CD4-positive, alpha-beta T cell (primary cell): Measurements from ENCODE around the gene GLB1L. TPM values are rescaled to one million over a fixed set of nuclear protein-coding genes. Genes with fewer than 3 reads are reported as not detected.
A peak's percentile ranks its signal among the peaks of the same experiment; 100 is the strongest.

ENCODE experiments used
- ATAC-seq: fragments of 200-7000 bp; cut with Tn5 transposase; one replicate; pipeline ENCODE4 v1.10.0; 2022; ENCODE audit warnings: mild to moderate bottlenecking; ENCODE audit not compliant: poor library complexity
- CTCF ChIA-PET: fragments of 350-600 bp; sonication (Branson Sonifier 250); formaldehyde crosslinking; loops from one replicate; lab custom pipeline; 2021; ENCODE audit warnings: antibody characterized with exemption, inconsistent platforms; lab: Charles Lee
- POLR2A ChIA-PET: fragments of 350-600 bp; sonication (Branson Sonifier 250); formaldehyde crosslinking; loops from one replicate; lab custom pipeline; 2021; ENCODE audit warnings: antibody characterized with exemption, inconsistent platforms; lab: Charles Lee
- DNase-seq, 14 experiments: peaks; one replicate each; pipeline ENCODE4 v3.0.0-alpha.2; 2013 to 2020; ENCODE audit warnings: mixed read lengths in 2 of 14
- H3K27ac ChIP-seq, 2 donors: one replicate each; pipeline versions ENCODE4 v1.5.1 to v1.7.0; 2013; ENCODE audit warnings: low read length in 2 of 2, low read depth in 1 of 2, mild to moderate bottlenecking in 1 of 2
- H3K27me3 ChIP-seq, 2 experiments: 1 replicate in 1 of 2; 2 replicates in 1 of 2; pipeline versions ENCODE4 v1.6.1 to v1.7.0; 2013; ENCODE audit warnings: low read length in 2 of 2, control low read depth in 1 of 2, mild to moderate bottlenecking in 1 of 2, moderate library complexity in 1 of 2; ENCODE audit not compliant: insufficient read depth in 2 of 2, control insufficient read depth in 1 of 2
- H3K36me3 ChIP-seq: one replicate; pipeline ENCODE4 v1.6.1; 2013; ENCODE audit warnings: low read length, control low read depth; ENCODE audit not compliant: insufficient read depth
- H3K4me1 ChIP-seq: one replicate; pipeline ENCODE4 v1.6.1; 2013; ENCODE audit warnings: low read length, control low read depth; ENCODE audit not compliant: insufficient read depth
- H3K4me3 ChIP-seq: one replicate; pipeline ENCODE4 v1.5.1; 2013; ENCODE audit warnings: mild to moderate bottlenecking, low read length, moderate library complexity
- H3K9me3 ChIP-seq, 2 experiments: 1 replicate in 1 of 2; 2 replicates in 1 of 2; pipeline versions ENCODE4 v1.6.1 to v1.7.0; 2013; ENCODE audit warnings: low read length in 2 of 2, mild to moderate bottlenecking in 2 of 2, control low read depth in 1 of 2, moderate library complexity in 1 of 2; ENCODE audit not compliant: control insufficient read depth in 1 of 2, insufficient read depth in 1 of 2
- H3K27ac Mint-ChIP-seq: one replicate; pipeline ENCODE4 v1.8.0; 2020; ENCODE audit warnings: mixed read lengths
- H3K27me3 Mint-ChIP-seq: one replicate; pipeline ENCODE4 v1.8.0; 2021; ENCODE audit warnings: mixed read lengths
- H3K36me3 Mint-ChIP-seq: one replicate; pipeline ENCODE4 v1.8.0; 2021; ENCODE audit warnings: low read depth, mixed read lengths
- H3K4me1 Mint-ChIP-seq: one replicate; pipeline ENCODE4 v1.8.0; 2021; ENCODE audit warnings: low read depth, mixed read lengths
- H3K4me3 Mint-ChIP-seq: one replicate; pipeline ENCODE4 v1.8.0; 2020; ENCODE audit warnings: mild to moderate bottlenecking, mixed read lengths
- H3K9me3 Mint-ChIP-seq: one replicate; pipeline ENCODE4 v1.8.0; 2020; ENCODE audit warnings: mixed read lengths
- CTCF ChIP-seq: fragments of 200-600 bp; IDR thresholded peaks from one replicate; pipeline ENCODE4 v1.8.0; 2022; ENCODE audit warnings: antibody characterized with exemption, mild to moderate bottlenecking
- intact Hi-C, 2 experiments: fragments of 100-400 bp; cut with DNase I in 1 of 2; cut with micrococcal nuclease in 1 of 2; formaldehyde crosslinking; loops; one replicate each; pipeline versions ENCODE4 v1.15.1 to v1.9.0; 2023 to 2025; cut with DNase I, micrococcal nuclease
- total RNA-seq, 174 experiments: library from RNA in 2 of 174; stranded (reverse) in 2 of 174; gene quantifications; one replicate each; pipeline ENCODE4 v1.2.3 and lab custom pipeline; 2021 to 2026

Gene GLB1L
- total RNA-seq, 2 experiments from 2014 or later = 2.4 to 3.0 TPM

DNA sequence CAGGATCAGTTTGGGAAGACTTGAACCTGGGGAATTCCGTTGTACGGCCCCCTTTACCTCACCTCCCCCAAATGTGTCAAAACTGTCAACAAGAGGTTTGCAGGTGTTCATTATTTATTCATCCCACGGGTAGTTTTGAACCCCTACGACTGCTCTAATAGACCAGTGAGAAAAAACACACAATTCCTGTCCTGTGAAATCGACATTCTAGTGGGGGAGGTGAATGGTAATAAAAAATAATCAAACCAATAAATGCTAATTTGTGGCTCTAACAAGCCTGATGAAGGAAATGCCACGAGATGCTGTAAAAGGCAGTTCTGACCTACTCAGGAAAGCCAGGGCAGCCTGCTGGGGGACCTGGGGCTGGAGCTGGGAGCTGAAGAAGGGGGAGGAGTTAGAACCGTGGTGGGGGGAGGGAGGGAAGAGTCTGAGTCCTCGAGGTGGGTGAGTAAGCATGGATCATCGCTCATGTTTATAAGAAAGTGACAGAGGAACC is 33.5 kb upstream of the GLB1L start:
- H3K36me3 ChIP-seq = peaks cover 35% of the 10 kb centered on the region
- DNase-seq = no peak
- CTCF ChIA-PET = interaction anchor here (0.8 to 12.0 kb wide), 8 partner anchors 16 to 118 kb away, joined by 3 to 190 read pairs (median 6); partner anchors contain the start of genes ANKZF1, ATG9A, DNPEP and NHEJ1
- Mint-ChIP-seq H3K9me3 (no peaks in the 10 kb centered on the region), H3K4me3 (peak overlapping the region; percentile 97), H3K27me3 (no peaks in the 10 kb centered on the region), H3K27ac (peak overlapping the region; percentile 98), H3K36me3 (peaks cover 42% of the 10 kb centered on the region), H3K4me1 (peaks cover 43% of the 10 kb centered on the region)
- no peaks in the 10 kb centered on the region for H3K9me3 ChIP-seq
- no peak for TF ChIP-seq CTCF
- peak overlapping the region; percentile 66 for H3K4me3 ChIP-seq
- intact Hi-C loops = loop anchor here (1.0 to 5.0 kb wide), 8 partner anchors 17 to 109 kb away; partner anchors contain the start of genes DNPEP (in 2 of the 2), ANKZF1 (in 1 of the 2), ATG9A (in 1 of the 2) and CNPPD1 (in 1 of the 2)
- peak overlapping the region; percentile 84 to 97 for H3K27ac ChIP-seq
- peaks cover 43% of the 10 kb centered on the region for H3K4me1 ChIP-seq
- POLR2A ChIA-PET = interaction anchor here (0.6 to 7.5 kb wide), 21 partner anchors 9 to 987 kb away, joined by 3 to 202 read pairs (median 5); partner anchors contain the start of genes ABCB6, ANKZF1, ATG9A and CHPF
- no peak for ATAC-seq
- no peaks in the 10 kb centered on the region for H3K27me3 ChIP-seq

GRCh38 chr2:219277703-219278654 is 32.7 kb upstream of the GLB1L start:
- Histone ChIP-seq H3K4me3 (peak overlapping the region; percentile 29), H3K9me3 (no peaks in the 10 kb centered on the region), H3K36me3 (peaks cover 27% of the 10 kb centered on the region), H3K4me1 (peaks cover 43% of the 10 kb centered on the region), H3K27ac (peak overlapping the region; percentile 84 to 97), H3K27me3 (no peaks in the 10 kb centered on the region)
- DNase-seq (peak; percentile 60 to 87 (median 71)), ATAC-seq (no peak)
- Mint-ChIP-seq H3K4me3 (peak overlapping the region; percentile 97), H3K27ac (peak overlapping the region; percentile 98), H3K27me3 (no peaks in the 10 kb centered on the region), H3K4me1 (peaks cover 43% of the 10 kb centered on the region), H3K36me3 (peaks cover 36% of the 10 kb centered on the region), H3K9me3 (no peaks in the 10 kb centered on the region)
- TF ChIP-seq CTCF = peak; percentile 98
- ChIA-PET POLR2A (interaction anchor here (1.0 to 7.5 kb wide), 12 partner anchors 17 to 101 kb away, joined by 3 to 202 read pairs (median 13); partner anchors contain the start of genes ABCB6, ANKZF1, ATG9A and CNPPD1), CTCF (interaction anchor here (0.7 to 12.0 kb wide), 16 partner anchors 10 to 117 kb away, joined by 3 to 190 read pairs (median 4); partner anchors contain the start of genes ANKZF1, ATG9A, DNPEP and NHEJ1)
- intact Hi-C loops = loop anchor here (1.0 to 5.0 kb wide), 7 partner anchors 20 to 109 kb away; partner anchors contain the start of genes DNPEP (in 2 of the 2), CNPPD1 (in 1 of the 2) and RETREG2 (in 1 of the 2)

DNA sequence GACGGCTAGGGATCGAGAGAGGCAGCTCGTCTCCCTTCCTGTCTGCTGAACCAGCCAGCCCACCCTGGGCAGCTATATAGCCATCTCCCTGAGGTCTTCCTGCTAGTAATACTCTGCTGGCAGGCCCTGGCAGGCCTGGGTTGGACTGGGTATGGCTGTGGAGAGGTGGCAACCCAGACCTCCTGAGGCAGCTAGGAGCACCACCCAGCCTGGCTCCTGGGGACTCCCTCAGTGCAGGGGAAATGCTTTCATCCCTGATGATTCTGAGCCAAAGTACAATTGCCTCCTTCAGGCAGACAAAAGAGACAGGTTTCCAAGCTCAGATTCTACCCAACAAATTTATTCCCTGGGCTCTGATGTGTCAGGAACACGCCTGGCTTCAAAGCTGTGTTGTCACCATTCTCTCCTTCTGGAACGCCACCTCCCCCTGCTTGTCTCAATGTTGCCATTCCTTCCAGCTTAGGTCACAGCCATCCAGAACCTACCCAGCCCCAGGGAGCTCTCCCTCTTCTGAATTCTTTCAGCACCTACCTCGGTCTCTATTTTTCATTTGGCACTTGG is 29.2 kb upstream of the GLB1L start:
- Mint-ChIP-seq H3K27me3 (no peaks in the 10 kb centered on the region), H3K4me1 (peaks cover 21% of the 10 kb centered on the region), H3K27ac (no peak overlapping the region), H3K4me3 (no peak overlapping the region), H3K9me3 (no peaks in the 10 kb centered on the region), H3K36me3 (peaks cover under 1% of the 10 kb centered on the region)
- intact Hi-C loops = no loop called here
- no peaks in the 10 kb centered on the region for H3K36me3 ChIP-seq
- H3K27me3 ChIP-seq = peaks cover 0 to 2% of the 10 kb centered on the region in 2 experiments
- ChIA-PET CTCF (interaction anchor here (1.2 to 2.1 kb wide), 2 partner anchors 20 kb away, joined by 3 to 15 read pairs; no protein-coding TSS in a partner anchor), POLR2A (interaction anchor here (0.8 to 2.1 kb wide), 2 partner anchors 20 to 22 kb away, joined by 3 to 7 read pairs; partner anchors contain the start of genes TUBA4A and TUBA4B)
- no peak for ATAC-seq
- H3K9me3 ChIP-seq = no peaks in the 10 kb centered on the region
- no peak for TF ChIP-seq CTCF
- no peak for DNase-seq
- H3K4me3 ChIP-seq = no peak overlapping the region
- H3K27ac ChIP-seq = no peak overlapping the region
- peaks cover 19% of the 10 kb centered on the region for H3K4me1 ChIP-seq
